GF-D8 (cell line): ENCODE data around the gene CLN6.
"Not testable (repeated sequence)": the region's sequence is repeated elsewhere in the genome, so short reads cannot be mapped to it uniquely, and the experiment has no call there.

Experiments used
- DNase-seq: peaks from one replicate; lab custom pipeline; 2025; lab: John Stamatoyannopoulos, UW

CLN6 gene

GRCh38 chr15:68188647-68189046 is 40.9 kb downstream of the CLN6 start:
- DNase-seq: no peak

GRCh38 chr15:68187559-68187958 is 42.0 kb downstream of the CLN6 start:
- DNase-seq: no peak

- DNase-seq: no peak
Observed at GRCh38 chr15:68186671-68187397, 42.7 kb downstream of the CLN6 start.

- DNase-seq: no peak
Observed at GRCh38 chr15:68184616-68185480, 44.7 kb downstream of the CLN6 start.

DNA sequence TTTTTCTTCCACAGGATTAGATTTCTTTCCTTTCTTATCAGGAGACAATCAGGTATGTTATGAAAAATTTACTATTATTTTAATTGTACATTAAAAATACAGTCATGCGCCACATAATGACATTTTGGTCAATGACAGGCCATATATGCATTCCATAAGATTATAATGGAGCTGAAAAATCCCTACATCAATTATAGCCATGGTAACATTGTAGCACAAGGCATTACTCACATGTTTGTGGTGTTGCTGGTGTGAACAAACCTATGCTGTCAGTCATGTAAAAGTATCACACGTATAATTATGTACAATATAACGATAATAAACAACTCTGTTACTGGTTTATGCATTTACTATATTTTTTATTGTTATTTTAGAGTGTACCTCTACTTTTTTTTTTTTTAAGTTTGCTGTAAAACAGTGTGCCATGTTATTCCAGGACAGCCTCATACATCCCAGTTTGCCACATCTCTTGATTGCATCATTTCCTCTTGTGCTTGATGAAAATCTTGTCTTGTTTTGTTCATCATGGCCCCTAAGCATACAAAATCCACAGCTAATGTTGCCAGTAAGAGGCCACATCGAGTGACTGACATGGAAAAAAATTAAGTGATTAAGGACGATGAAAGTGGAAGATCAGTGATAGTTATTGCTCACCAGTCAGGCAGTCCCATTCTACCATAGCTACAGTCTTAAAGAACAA is 45.8 kb downstream of the CLN6 start:
- DNase-seq: no peak

GRCh38 chr15:68177742-68178141 is 51.8 kb downstream of the CLN6 start:
- no peak for DNase-seq

DNA sequence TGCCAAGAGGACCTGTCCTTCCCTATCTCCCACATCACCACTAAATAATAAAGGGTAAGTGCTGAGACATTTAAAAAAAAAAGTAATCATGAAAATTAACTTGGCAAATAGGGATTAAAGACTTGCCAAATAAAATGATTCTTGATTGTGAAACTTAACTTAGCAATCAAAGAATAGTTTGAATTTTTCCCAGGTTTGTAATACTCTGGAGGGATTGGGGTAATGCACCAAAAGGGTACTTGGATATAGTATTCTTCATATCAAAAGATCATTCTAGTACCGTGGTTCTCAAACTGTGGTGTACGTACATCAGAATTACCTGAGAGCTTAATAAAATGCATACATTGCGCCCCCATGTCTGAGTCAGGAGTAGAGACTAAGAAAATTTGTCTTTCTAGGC is 52.9 kb downstream of the CLN6 start:
- DNase-seq: no peak

- DNase-seq: peak; percentile 37
Observed at GRCh38 chr15:68175526-68175925, 54.0 kb downstream of the CLN6 start.

- DNase-seq: no peak
Observed at GRCh38 chr15:68173119-68173518, 56.4 kb downstream of the CLN6 start.

DNA sequence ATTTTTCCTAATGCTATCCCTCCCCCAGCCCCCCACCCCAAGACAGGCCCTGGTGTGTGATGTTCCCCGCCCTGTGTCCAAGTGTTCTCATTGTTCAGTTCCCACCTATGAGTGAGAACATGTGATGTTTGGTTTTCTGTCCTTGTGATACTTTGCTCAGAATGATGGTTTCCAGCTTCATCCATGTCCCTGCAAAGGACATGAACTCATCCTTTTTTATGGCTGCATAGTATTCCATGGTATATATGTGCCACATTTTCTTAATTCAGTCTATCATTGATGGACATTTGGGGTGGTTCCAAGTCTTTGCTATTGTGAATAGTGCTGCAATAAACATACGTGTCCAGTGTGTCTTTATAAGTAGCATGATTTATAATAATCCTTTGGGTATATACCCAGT is 57.5 kb downstream of the CLN6 start:
- not testable (repeated sequence) for DNase-seq

DNA sequence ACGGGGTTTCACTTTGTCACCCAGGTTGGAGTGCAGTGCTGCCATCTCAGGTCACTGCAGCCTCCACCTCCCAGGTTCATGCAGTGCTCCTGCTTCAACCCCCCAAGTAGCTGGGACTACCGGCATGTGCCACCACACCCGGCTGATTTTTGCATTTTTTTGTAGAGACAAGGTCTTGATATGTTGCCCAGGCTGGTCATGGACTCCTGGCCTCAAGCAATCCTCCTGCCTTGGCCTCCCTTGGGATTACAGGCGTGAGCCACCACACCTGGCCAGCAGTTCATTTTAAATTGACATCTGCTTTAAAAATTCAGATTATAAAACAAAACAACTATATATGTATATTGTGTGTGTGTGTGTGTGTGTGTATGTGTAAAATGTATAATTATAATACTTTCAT is 62.7 kb downstream of the CLN6 start:
- DNase-seq: no peak

DNA sequence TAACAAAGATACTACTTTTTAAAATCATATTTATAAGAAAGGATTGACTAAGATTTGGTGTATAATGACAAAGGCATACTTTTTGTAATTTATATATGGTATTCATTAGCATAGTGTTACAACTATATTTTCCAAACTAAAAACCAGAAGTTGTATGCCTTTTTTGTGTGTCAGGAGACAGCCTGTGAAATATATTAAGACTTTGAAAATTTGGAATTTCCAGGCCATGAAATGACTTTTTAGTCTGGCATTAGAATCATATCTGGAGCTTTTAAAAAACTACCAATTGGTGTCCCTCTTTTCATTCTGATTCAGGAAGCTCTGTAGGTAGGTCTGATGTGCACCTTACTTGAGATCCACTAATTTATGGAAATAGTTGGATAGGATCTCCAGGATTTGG is 66.3 kb downstream of the CLN6 start:
- no peak for DNase-seq

DNA sequence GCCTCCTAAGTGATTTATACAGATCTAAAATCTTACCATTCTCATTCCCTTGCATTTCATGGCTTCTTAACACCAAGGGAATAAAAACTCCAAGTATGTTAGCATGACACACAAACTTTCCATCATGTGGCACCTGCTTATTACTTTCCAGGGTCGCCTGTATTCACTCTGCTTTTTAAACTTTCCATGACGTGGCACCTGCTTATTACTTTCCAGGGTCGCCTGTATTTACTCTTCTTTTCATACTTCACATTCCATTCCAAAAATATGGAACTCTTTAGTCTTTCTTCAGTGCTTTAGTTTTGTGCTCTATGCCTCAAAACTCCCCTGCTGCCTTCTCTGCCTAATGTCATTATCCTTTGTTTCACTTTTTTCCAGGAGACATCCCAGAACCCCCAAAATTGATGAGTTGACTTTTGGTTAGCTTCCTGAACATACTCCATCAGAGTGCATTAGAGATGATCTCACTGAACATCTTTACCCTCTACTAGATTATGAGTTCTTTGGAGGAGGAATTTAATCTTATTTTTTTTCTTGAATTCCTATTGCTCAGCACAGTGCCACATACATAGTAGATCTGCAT is 71.4 kb downstream of the CLN6 start:
- no peak for DNase-seq

DNA sequence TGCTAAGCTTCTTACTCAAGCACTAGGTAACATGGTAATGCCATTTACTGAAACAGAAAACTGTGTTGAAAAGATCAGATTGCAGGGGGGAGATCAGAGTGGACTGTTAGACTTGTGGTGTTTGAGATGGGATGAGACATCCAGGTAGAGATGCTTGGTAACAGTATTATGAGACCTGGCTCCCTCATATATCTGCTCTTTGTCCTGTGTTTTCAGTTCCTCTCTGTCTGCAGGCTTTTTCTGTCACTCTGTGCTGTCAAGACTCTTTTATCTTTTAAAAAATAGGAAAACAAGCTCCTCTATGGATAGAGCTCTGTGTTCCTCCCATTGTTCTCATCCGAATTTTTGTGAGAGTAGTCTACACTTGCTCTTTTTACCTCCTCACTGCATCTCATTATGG is 72.5 kb downstream of the CLN6 start:
- DNase-seq: no peak
